ENCODE measurements around the gene PCDHA6. TPM values are rescaled to one million over a fixed set of nuclear protein-coding genes. Genes with fewer than 3 reads are reported as not detected.
"Not testable (repeated sequence)": the region's sequence is repeated elsewhere in the genome, so short reads cannot be mapped to it uniquely, and the experiment has no call there.

Gene PCDHA6
- polyA plus RNA-seq, 1 of the 3 experiments (the other 2 are of a cell fraction): 0.02 TPM

GRCh38 chr5:140840978-140841962 lies 13.5 kb downstream of the PCDHA6 start, which contains the start of gene PCDHA8 (continued):
- TF ChIP-seq RFX5 (IDR thresholded peaks at IDR 0.05; ENCODE audit: low read length) (peak; percentile 73), RAD21 (IDR thresholded peaks at IDR 0.05; ENCODE audit: low read length) (peak; percentile 92)

DNA sequence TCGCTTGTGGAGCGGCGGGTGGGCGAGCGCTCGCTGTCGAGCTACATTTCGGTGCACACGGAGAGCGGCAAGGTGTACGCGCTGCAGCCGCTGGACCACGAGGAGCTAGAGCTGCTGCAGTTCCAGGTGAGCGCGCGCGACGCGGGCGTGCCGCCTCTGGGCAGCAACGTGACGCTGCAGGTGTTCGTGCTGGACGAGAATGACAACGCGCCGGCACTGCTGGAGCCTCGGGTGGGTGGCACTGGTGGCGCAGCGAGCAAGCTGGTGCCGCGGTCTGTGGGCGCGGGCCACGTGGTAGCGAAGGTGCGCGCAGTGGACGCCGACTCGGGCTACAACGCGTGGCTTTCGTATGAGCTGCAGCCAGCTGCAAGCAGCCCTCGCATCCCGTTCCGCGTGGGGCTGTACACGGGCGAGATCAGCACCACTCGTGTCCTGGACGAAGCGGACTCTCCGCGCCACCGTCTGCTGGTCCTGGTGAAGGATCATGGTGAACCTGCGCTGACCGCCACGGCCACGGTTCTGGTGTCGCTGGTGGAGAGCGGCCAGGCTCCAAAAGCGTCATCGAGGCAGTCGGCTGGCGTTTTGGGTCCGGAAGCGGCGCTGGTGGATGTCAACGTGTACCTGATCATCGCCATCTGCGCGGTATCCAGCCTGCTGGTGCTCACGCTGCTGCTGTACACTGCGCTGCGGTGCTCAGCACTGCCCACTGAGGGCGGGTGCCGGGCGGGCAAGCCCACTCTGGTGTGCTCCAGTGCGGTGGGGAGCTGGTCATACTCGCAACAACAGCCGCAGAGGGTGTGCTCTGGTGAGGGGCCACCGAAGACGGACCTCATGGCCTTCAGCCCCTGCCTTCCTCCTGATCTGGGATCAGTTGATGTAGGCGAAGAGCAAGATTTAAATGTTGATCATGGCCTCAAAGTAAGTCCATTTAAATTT lies 15.3 kb downstream of the PCDHA6 start:
- no peak overlapping the region for H3K4me2 ChIP-seq
- H3K9me3 ChIP-seq: no peaks in the 10 kb centered on the region
- H3K9me2 ChIP-seq: no peaks in the 10 kb centered on the region
- no peaks in the 10 kb centered on the region for H3K79me2 ChIP-seq (ENCODE audit: insufficient read depth)
- ChIA-PET POLR2A (no interaction called here), CTCF (interaction anchor here (0.8 to 4.9 kb wide), 6 partner anchors 19 to 307 kb away, joined by 3 to 189 read pairs (median 18); partner anchors contain the start of genes PCDHA1, PCDHA4 and PCDHB6)
- no peak overlapping the region for H3K4me3 ChIP-seq (ENCODE audit: low read depth in 2 of 2, low read length in 1 of 2)
- TF ChIP-seq, protein P1, sequence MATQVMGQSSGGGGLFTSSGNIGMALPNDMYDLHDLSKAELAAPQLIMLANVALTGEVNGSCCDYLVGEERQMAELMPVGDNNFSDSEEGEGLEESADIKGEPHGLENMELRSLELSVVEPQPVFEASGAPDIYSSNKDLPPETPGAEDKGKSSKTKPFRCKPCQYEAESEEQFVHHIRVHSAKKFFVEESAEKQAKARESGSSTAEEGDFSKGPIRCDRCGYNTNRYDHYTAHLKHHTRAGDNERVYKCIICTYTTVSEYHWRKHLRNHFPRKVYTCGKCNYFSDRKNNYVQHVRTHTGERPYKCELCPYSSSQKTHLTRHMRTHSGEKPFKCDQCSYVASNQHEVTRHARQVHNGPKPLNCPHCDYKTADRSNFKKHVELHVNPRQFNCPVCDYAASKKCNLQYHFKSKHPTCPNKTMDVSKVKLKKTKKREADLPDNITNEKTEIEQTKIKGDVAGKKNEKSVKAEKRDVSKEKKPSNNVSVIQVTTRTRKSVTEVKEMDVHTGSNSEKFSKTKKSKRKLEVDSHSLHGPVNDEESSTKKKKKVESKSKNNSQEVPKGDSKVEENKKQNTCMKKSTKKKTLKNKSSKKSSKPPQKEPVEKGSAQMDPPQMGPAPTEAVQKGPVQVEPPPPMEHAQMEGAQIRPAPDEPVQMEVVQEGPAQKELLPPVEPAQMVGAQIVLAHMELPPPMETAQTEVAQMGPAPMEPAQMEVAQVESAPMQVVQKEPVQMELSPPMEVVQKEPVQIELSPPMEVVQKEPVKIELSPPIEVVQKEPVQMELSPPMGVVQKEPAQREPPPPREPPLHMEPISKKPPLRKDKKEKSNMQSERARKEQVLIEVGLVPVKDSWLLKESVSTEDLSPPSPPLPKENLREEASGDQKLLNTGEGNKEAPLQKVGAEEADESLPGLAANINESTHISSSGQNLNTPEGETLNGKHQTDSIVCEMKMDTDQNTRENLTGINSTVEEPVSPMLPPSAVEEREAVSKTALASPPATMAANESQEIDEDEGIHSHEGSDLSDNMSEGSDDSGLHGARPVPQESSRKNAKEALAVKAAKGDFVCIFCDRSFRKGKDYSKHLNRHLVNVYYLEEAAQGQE (IDR thresholded peaks at IDR 0.05; ENCODE audit: low read depth, low read length): no peak
- TF ChIP-seq TAF1 (IDR thresholded peaks at IDR 0.05; ENCODE audit: borderline replicate concordance, low read depth, low read length): no peak
- TF ChIP-seq, protein P2, sequence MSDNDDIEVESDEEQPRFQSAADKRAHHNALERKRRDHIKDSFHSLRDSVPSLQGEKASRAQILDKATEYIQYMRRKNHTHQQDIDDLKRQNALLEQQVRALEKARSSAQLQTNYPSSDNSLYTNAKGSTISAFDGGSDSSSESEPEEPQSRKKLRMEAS (IDR thresholded peaks at IDR 0.05; ENCODE audit: low read depth): no peak
- TF ChIP-seq CHD2 (IDR thresholded peaks at IDR 0.05; ENCODE audit: low read length, partially characterized antibody): no peak
- no peak for TF ChIP-seq RAD21 (IDR thresholded peaks at IDR 0.05; ENCODE audit: low read length)
- TF ChIP-seq EZH2phosphoT487 (IDR thresholded peaks at IDR 0.05; ENCODE audit: borderline replicate concordance, low read depth): no peak
- TF ChIP-seq ELF1 (IDR thresholded peaks at IDR 0.05): no peak
- no peak for TF ChIP-seq RCOR1 (IDR thresholded peaks at IDR 0.05; ENCODE audit: low read length)
- TF ChIP-seq USF1 (IDR thresholded peaks at IDR 0.05; ENCODE audit: borderline replicate concordance, low read depth): no peak
- no peak for TF ChIP-seq EP300 (IDR thresholded peaks at IDR 0.05; ENCODE audit: borderline replicate concordance in 1 of 2, low read depth in 1 of 2, low read length in 1 of 2)
- TF ChIP-seq TCF12 (IDR thresholded peaks at IDR 0.05): no peak
- no peak for TF ChIP-seq FOXM1 (IDR thresholded peaks at IDR 0.05; ENCODE audit: low read depth)
- WGBS (ENCODE audit: low lambda C conversion rate): 91% methylated on average over 18 of the region's 87 CpGs
- no peak overlapping the region for H3K27ac ChIP-seq (ENCODE audit: low read depth in 2 of 2, low read length in 1 of 2)
- no peaks in the 10 kb centered on the region for H3K36me3 ChIP-seq (replicated peaks in 1 of 2; ENCODE audit: control insufficient read depth in 1 of 2, insufficient read depth in 2 of 2, low read length in 1 of 2)
- no peak overlapping the region for H3K9ac ChIP-seq
- H2AFZ ChIP-seq (ENCODE audit: low read depth): no peak overlapping the region
- H3K27me3 ChIP-seq (ENCODE audit: insufficient read depth): no peaks in the 10 kb centered on the region
- no peaks in the 10 kb centered on the region for H3K4me1 ChIP-seq (ENCODE audit: control insufficient read depth in 1 of 2, insufficient read depth in 2 of 2, low read depth in 1 of 2, low read length in 1 of 2)
- no peaks in the 10 kb centered on the region for H4K20me1 ChIP-seq (ENCODE audit: insufficient read depth)
- no peak for DNase-seq
- no peaks in the 10 kb centered on the region for H3F3A ChIP-seq (replicated peaks; ENCODE audit: insufficient read depth)

DNA sequence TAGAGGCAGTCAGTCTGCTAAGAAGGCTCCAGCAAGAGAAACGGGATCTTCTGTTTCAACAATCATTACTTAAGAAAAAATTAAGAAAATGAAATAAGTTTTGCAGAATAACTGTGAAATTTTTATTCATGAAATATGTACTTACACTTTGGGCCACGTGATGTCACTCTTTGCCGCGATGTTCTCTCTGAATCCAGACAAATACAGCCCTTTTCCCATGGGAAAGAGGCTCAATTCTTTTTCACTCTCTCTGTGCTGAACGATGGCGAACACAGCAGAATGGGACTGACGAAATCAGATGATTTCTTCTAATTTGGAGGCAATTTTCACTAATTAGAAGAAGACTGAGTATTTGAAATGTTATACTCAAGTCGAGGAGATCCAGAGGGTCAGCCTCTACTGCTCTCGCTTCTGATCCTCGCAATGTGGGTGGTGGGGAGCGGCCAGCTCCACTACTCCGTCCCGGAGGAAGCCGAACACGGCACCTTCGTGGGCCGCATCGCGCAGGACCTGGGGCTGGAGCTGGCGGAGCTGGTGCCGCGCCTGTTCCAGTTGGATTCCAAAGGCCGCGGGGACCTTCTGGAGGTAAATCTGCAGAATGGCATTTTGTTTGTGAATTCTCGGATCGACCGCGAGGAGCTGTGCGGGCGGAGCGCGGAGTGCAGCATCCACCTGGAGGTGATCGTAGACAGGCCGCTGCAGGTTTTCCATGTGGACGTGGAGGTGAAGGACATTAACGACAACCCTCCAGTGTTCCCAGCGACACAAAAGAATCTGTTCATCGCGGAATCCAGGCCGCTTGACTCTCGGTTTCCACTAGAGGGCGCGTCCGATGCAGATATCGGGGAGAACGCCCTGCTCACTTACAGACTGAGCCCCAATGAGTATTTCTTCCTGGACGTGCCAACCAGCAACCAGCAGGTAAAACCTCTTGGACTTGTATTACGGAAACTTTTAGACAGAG lies 20.7 kb downstream of the PCDHA6 start, which contains the start of gene PCDHA9:
PCDHA9 (plus strand) TSS at position 244 of the 964 bp plus-strand sequence; CDS start at position 358, 114 bp downstream.
- H3K4me2 ChIP-seq; POLR2A ChIA-PET; H3K9me3 ChIP-seq; H3K4me1 ChIP-seq (ENCODE audit: control insufficient read depth in 1 of 2, insufficient read depth in 2 of 2, low read depth in 1 of 2, low read length in 1 of 2); CTCF ChIA-PET; H4K20me1 ChIP-seq (ENCODE audit: insufficient read depth); H3K9me2 ChIP-seq; DNase-seq; H3K27me3 ChIP-seq (ENCODE audit: insufficient read depth); H3K9ac ChIP-seq; H3K36me3 ChIP-seq (replicated peaks in 1 of 2; ENCODE audit: control insufficient read depth in 1 of 2, insufficient read depth in 2 of 2, low read length in 1 of 2); H2AFZ ChIP-seq (ENCODE audit: low read depth); H3K4me3 ChIP-seq (ENCODE audit: low read depth in 2 of 2, low read length in 1 of 2); H3F3A ChIP-seq (replicated peaks; ENCODE audit: insufficient read depth); H3K79me2 ChIP-seq (ENCODE audit: insufficient read depth); H3K27ac ChIP-seq (ENCODE audit: low read depth in 2 of 2, low read length in 1 of 2): not testable (repeated sequence)
- WGBS (ENCODE audit: low lambda C conversion rate): 75% methylated on average over 33 of the region's 48 CpGs
